Stimulated activated memory B cell treated with anti-CD40 and anti-IgM and Interleukin-4, amounts not matched to agents 10 μg/mL and 1 μg/mL and 100 μg/mL, for 72 hours (primary cell): ENCODE measurements around the gene HIP1R.
"Not testable (repeated sequence)": the region's sequence is repeated elsewhere in the genome, so short reads cannot be mapped to it uniquely, and the experiment has no call there.

Experiments
- ATAC-seq: fragments of 150-1000 bp; cut with Tn5 transposase; 2 replicates; pipeline ENCODE4 v1.10.0; 2021
- H3K27ac Mint-ChIP-seq: one replicate; pipeline ENCODE4 v1.8.0; 2022; ENCODE audit warnings: mild to moderate bottlenecking, mixed read lengths
- H3K27me3 Mint-ChIP-seq: one replicate; pipeline ENCODE4 v1.8.0; 2022; ENCODE audit warnings: mixed read lengths
- H3K36me3 Mint-ChIP-seq: one replicate; pipeline ENCODE4 v1.8.0; 2022; ENCODE audit warnings: mixed read lengths
- H3K4me1 Mint-ChIP-seq: one replicate; pipeline ENCODE4 v1.8.0; 2022; ENCODE audit warnings: mixed read lengths
- H3K4me3 Mint-ChIP-seq: one replicate; pipeline ENCODE4 v1.8.0; 2022; ENCODE audit warnings: mild to moderate bottlenecking, moderate library complexity, mixed read lengths
- H3K9me3 Mint-ChIP-seq: one replicate; pipeline ENCODE4 v1.8.0; 2022; ENCODE audit warnings: mixed read lengths

HIP1R gene

DNA sequence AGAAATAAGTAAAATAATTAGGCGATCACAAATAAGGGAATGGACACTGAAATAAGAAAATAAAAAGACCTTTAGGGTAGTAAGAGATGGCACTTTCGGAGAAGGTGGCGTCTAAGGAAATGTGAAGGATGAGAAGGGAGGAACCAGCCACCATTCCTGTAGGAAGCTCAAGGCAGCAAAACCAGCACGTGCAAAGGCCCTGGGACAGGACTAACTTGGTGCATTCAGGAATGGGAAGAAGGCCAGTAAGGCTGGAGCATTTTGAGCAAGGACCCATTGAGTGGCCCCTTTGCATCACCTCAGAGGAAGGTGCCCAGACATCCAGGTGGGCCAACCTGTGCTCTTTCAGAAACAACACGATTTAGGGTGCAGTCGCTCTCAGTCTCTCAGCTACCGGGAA lies 61.4 kb downstream of the HIP1R start:
- H3K4me3 Mint-ChIP-seq, result peak overlapping the region; percentile 86
- H3K36me3 Mint-ChIP-seq, result no peaks in the 10 kb centered on the region
- no peak for ATAC-seq
- H3K4me1 Mint-ChIP-seq, result peaks cover 93% of the 10 kb centered on the region
- no peaks in the 10 kb centered on the region for H3K27me3 Mint-ChIP-seq
- H3K9me3 Mint-ChIP-seq, result no peaks in the 10 kb centered on the region
- H3K27ac Mint-ChIP-seq, result peak overlapping the region; percentile 95

DNA sequence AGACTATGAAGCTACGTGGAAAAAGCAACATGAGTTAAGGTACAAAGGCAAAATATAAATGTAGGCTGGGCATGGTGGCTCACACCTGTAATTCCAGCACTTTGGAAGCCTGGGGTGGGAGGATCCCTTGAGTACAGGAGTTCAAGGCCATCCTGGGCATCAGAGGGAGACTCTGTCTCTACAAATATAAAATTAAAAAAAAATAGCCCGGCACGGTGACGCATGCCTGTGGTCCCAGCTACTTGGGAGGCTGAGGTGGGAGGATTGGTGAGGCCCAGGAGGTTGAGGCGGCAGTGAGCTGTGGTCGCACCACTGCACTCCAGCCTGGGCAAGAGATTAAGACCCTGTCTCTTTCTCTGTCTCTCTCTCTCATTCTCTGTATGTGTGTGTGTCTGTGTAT lies 64.6 kb downstream of the HIP1R start:
- Mint-ChIP-seq H3K9me3 (no peaks in the 10 kb centered on the region), H3K27ac (peak overlapping the region; percentile 50), H3K27me3 (no peaks in the 10 kb centered on the region), H3K4me1 (peaks cover 77% of the 10 kb centered on the region), H3K4me3 (no peak overlapping the region), H3K36me3 (no peaks in the 10 kb centered on the region)
- ATAC-seq, result no peak

DNA sequence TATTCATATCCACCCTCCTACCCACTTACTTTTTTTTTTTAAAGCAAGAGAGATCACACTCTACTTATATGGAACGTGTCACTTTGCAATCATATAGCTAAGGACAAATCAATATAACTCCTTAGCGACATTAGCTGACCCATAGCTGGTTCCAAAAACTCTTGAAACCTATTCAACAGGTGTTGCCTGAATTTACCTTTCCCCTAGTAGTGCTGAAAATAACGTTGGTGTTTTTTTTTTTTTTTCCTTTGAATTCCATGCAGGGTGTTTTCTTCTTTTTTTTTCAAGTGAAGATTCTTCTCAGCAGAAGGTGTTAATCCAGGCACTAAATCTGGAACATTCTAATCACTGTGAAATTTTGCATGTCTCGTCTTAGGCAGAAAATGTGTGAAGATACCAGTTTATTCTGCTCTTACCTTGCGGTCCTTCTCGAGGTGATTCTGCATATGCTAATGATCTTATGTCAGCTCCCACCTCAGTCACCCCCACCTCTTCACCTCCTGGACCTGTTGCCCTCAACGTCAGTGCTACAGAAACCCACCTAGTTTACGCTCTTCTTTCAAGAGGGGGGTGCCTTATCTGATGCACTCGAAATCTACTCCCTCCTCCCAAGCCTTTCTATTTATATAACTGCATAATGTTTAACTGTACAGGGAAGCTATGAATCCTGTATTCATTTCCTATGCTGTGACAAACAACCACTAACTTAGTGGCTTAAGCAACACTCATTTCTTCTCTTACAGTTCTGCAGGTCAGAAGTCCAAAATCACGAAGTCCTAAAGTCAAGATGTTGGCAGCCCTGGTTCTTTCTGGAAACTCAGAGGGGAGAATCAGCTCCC lies 67.8 kb downstream of the HIP1R start:
- Mint-ChIP-seq H3K36me3 (no peaks in the 10 kb centered on the region), H3K27ac (peak overlapping the region; percentile 33), H3K4me1 (peaks cover 45% of the 10 kb centered on the region), H3K9me3 (no peaks in the 10 kb centered on the region), H3K4me3 (no peak overlapping the region), H3K27me3 (no peaks in the 10 kb centered on the region)
- no peak for ATAC-seq

DNA sequence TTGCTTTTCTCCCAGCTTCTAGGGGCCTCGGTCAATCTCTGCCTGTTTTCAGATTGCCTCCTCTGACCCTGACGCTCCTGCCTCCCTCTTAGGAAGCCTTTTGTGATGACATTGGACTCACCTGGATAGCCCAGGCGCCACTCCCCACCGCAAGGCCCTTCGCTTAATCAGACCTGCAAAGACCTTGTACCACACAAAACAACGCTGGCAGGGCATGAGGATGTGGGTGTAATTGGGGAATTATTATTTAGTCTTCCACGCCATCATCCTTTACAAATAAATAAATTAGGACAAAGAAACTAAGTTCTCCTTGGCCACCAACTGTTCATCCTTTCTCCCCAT lies 68.4 kb downstream of the HIP1R start:
- no peaks in the 10 kb centered on the region for H3K9me3 Mint-ChIP-seq
- H3K27ac Mint-ChIP-seq, result peak overlapping the region; percentile 33
- no peaks in the 10 kb centered on the region for H3K36me3 Mint-ChIP-seq
- H3K4me3 Mint-ChIP-seq, result no peak overlapping the region
- H3K4me1 Mint-ChIP-seq, result peaks cover 39% of the 10 kb centered on the region
- no peak for ATAC-seq
- H3K27me3 Mint-ChIP-seq, result no peaks in the 10 kb centered on the region

DNA sequence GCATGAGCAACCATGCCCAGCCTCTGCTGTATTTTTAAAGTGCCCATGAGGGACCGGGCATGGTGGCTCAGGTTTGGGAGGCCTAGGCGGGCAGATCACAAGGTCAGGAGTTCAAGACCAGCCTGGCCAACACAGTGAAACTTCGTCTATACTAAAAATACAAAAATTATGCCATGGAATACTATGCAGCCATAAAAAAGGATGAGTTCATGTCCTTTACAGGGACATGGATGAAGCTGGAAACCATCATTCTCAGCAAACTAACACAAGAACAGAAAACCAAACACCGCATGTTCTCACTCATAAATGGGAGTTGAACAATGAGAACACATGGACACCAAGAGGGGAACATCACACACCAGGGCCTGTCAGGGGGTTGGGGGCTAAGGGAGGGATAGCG lies 70.0 kb downstream of the HIP1R start:
- H3K27me3 Mint-ChIP-seq, result not testable (repeated sequence)

DNA sequence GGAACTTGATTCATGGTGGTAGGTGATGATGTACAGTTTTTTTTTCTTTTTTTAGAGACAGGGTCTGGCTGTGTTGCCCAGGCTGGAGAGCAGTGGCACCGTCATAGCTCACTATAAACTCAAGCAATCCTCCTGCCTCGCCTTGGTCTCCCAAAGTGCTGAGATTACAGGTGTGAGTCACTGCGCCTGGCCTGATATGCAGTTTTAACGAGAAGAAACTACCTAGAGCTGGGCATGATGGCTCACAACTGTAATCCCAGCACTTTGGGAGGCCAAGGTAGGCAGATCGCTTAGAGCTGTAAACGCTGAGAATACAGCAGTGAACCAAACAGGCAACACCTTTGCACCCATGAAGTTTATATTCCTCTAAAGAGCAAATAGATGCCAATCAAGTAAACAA lies 73.7 kb downstream of the HIP1R start:
- Mint-ChIP-seq H3K27me3 (no peaks in the 10 kb centered on the region), H3K36me3 (no peaks in the 10 kb centered on the region), H3K9me3 (no peaks in the 10 kb centered on the region), H3K4me3 (no peak overlapping the region), H3K27ac (no peak overlapping the region), H3K4me1 (no peaks in the 10 kb centered on the region)
- ATAC-seq, result no peak

More for the DNA sequence above, 70.0 kb downstream of the HIP1R start:
- not testable (repeated sequence) for H3K27ac Mint-ChIP-seq, H3K4me3 Mint-ChIP-seq, ATAC-seq, H3K36me3 Mint-ChIP-seq, H3K9me3 Mint-ChIP-seq
- peaks cover 23% of the 10 kb centered on the region for H3K4me1 Mint-ChIP-seq

DNA sequence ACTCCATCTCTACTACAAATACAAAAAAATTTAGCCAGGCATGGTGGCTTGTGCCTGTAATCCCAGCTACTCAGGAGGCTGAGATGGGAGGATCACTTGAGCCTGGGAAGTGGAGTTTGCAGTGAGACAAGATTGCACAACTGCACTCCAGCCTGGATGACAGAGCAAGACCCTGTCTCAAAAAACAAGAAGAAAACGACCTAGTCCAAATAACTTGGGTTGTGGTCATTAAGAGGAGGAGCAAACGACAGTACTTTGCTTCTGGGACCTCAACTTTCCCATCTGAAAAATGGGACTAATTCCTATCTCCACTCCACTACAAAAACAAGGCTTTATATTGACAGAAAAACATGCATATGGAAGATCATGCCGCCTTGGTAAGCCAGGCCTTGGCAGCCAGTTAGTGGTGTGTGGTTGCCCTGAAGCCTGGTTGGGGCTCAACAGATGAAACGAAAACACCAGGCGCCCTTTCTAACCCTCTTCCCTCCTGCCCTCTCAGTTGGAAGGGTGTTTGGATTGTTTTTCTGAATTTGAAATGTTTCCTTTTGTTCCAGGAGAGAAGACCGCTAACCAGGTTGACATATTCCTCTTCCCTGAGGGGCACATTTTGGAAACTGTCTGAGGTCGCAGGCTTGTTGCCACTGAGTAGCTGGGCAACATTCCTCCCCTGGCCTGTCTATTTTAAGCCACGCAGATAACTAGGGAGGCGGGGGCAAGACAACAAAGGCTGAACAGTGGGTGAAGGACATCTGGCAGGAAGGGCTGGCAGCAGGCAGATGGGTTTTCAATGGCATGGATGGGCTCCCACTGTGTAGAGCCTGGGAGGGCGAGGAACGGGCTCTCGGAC lies 74.4 kb downstream of the HIP1R start:
- ATAC-seq, result no peak
- Mint-ChIP-seq H3K36me3 (no peaks in the 10 kb centered on the region), H3K4me3 (no peak overlapping the region), H3K4me1 (no peaks in the 10 kb centered on the region), H3K27ac (peak overlapping the region; percentile 23), H3K9me3 (no peaks in the 10 kb centered on the region), H3K27me3 (no peaks in the 10 kb centered on the region)
